PC-9 (cell line): ENCODE results near the gene NOTCH4. TPM values are rescaled to one million over a fixed set of nuclear protein-coding genes. Genes with fewer than 3 reads are reported as not detected.

Experiments used
- BruUV-seq: library from RNA; stranded (reverse); fragments of 400-500 nt; replicated peaks from 2 replicates; lab custom pipeline; 2021; lab: Mats Ljungman, UMichigan
- CTCF ChIA-PET: fragments of 300-600 bp; sonication (Branson Sonifier 250); formaldehyde crosslinking; loops from one replicate; lab custom pipeline; 2022; ENCODE audit warnings: antibody characterized with exemption; lab: Charles Lee
- POLR2A ChIA-PET: fragments of 300-600 bp; sonication (Branson Sonifier 250); formaldehyde crosslinking; loops from one replicate; lab custom pipeline; 2022; ENCODE audit warnings: antibody characterized with exemption; ENCODE audit not compliant: unreplicated experiment; lab: Charles Lee
- DNase-seq, 2 experiments: peaks; one replicate each; pipeline versions ENCODE4 v3.0.0 to v3.0.0-alpha.2; 2015 to 2022; ENCODE audit warnings: mixed read lengths in 1 of 2
- H2AFZ ChIP-seq: fragments of 200-600 bp; sonication (generic); 2 replicates; pipeline ENCODE4 v1.8.1; 2017; ENCODE audit warnings: antibody characterized with exemption
- H3F3A ChIP-seq: fragments of 200-600 bp; sonication (generic); 2 replicates; pipeline ENCODE4 v1.8.1; 2017; ENCODE audit warnings: antibody characterized with exemption, mild to moderate bottlenecking, low read depth; ENCODE audit not compliant: insufficient read depth
- H3K27ac ChIP-seq: fragments of 200-600 bp; sonication (generic); 2 replicates; pipeline ENCODE4 v1.6.1; 2016; ENCODE audit warnings: mixed run types
- H3K27me3 ChIP-seq: fragments of 200-600 bp; sonication (generic); 2 replicates; pipeline ENCODE4 v1.6.1; 2016; ENCODE audit warnings: low read depth, mixed run types; ENCODE audit not compliant: insufficient read depth
- H3K36me3 ChIP-seq: fragments of 200-600 bp; sonication (generic); 2 replicates; pipeline ENCODE4 v1.6.1; 2016; ENCODE audit warnings: low read depth, mixed run types
- H3K4me1 ChIP-seq: fragments of 200-600 bp; sonication (generic); replicated peaks from 2 replicates; pipeline ENCODE4 v1.6.1; 2016; ENCODE audit warnings: mixed run types; ENCODE audit not compliant: insufficient read depth
- H3K4me2 ChIP-seq: fragments of 200-600 bp; sonication (generic); 2 replicates; pipeline ENCODE4 v1.6.1; 2017; ENCODE audit warnings: mixed run types
- H3K4me3 ChIP-seq: fragments of 200-600 bp; sonication (generic); 2 replicates; pipeline ENCODE4 v1.6.1; 2016; ENCODE audit warnings: mixed run types
- H3K79me2 ChIP-seq: fragments of 200-600 bp; sonication (generic); 2 replicates; pipeline ENCODE4 v1.6.1; 2017; ENCODE audit warnings: low read depth, mixed run types
- H3K9me2 ChIP-seq: fragments of 200-600 bp; sonication (generic); 2 replicates; pipeline ENCODE4 v1.8.1; 2017; ENCODE audit warnings: mild to moderate bottlenecking; ENCODE audit not compliant: insufficient read depth
- H3K9me3 ChIP-seq: fragments of 200-600 bp; sonication (generic); 2 replicates; pipeline ENCODE4 v1.8.1; 2016; ENCODE audit warnings: low read depth; ENCODE audit not compliant: insufficient read depth
- H4K20me1 ChIP-seq: fragments of 200-600 bp; sonication (generic); 2 replicates; pipeline ENCODE4 v1.8.1; 2017; ENCODE audit not compliant: insufficient read depth
- EZH2 ChIP-seq: fragments of 200-600 bp; sonication (generic); IDR thresholded peaks from 2 replicates; pipeline ENCODE4 v1.8.0; 2017; ENCODE audit warnings: antibody characterized with exemption, low read depth
- intact Hi-C: fragments of 100-400 bp; cut with micrococcal nuclease; formaldehyde crosslinking; loops from one replicate; pipeline ENCODE4 v1.10.0; 2022; ENCODE audit not compliant: unreplicated experiment
- total RNA-seq: library from RNA; stranded (reverse); gene quantifications from 2 replicates; pipeline ENCODE4 v1.2.3, GENCODE V29; 2021
- TF ChIP-seq, protein P1 (sequence below): fragments of 200-600 bp; sonication (generic); conservative IDR thresholded peaks from 2 replicates; pipeline ENCODE4 v1.6.1; 2017; ENCODE audit warnings: mixed run types, antibody characterized with exemption, mild to moderate bottlenecking, moderate library complexity

Gene NOTCH4
- total RNA-seq, 1 experiment from 2014 or later, result 1.5 TPM

GRCh38 chr6:32176476-32177182, 47.2 kb downstream of the NOTCH4 start:
- Histone ChIP-seq H3K27me3 (no peaks in the 10 kb centered on the region), H3K9me2 (no peaks in the 10 kb centered on the region), H3K4me2 (peak overlapping the region; percentile 83), H3K79me2 (peaks cover 29% of the 10 kb centered on the region), H2AFZ (peak overlapping the region; percentile 76), H3K9me3 (no peaks in the 10 kb centered on the region), H3F3A (peaks cover 15% of the 10 kb centered on the region; the same call in 1 of the 2 replicates), H3K27ac (peak overlapping the region; percentile 86), H3K4me3 (peak overlapping the region; percentile 98), H3K36me3 (no peaks in the 10 kb centered on the region), H4K20me1 (no peaks in the 10 kb centered on the region), H3K4me1 (peaks cover 31% of the 10 kb centered on the region)
- TF ChIP-seq, protein P1, sequence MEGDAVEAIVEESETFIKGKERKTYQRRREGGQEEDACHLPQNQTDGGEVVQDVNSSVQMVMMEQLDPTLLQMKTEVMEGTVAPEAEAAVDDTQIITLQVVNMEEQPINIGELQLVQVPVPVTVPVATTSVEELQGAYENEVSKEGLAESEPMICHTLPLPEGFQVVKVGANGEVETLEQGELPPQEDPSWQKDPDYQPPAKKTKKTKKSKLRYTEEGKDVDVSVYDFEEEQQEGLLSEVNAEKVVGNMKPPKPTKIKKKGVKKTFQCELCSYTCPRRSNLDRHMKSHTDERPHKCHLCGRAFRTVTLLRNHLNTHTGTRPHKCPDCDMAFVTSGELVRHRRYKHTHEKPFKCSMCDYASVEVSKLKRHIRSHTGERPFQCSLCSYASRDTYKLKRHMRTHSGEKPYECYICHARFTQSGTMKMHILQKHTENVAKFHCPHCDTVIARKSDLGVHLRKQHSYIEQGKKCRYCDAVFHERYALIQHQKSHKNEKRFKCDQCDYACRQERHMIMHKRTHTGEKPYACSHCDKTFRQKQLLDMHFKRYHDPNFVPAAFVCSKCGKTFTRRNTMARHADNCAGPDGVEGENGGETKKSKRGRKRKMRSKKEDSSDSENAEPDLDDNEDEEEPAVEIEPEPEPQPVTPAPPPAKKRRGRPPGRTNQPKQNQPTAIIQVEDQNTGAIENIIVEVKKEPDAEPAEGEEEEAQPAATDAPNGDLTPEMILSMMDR, result no peak
- no peak for TF ChIP-seq EZH2
- peak in 1 of 2 experiments; percentile 77 for DNase-seq
- intact Hi-C loops, result loop anchor here (1.0 to 10.0 kb wide), 3 partner anchors 22 to 512 kb away; partner anchors contain the start of genes C6orf47, CSNK2B, FKBPL and GPANK1
- no TSS peak for BruUV-seq
- ChIA-PET CTCF (no interaction called here), POLR2A (no interaction called here)

GRCh38 chr6:32175711-32176475, 48.0 kb downstream of the NOTCH4 start, which contains the start of gene AGPAT1:
TSS of gene AGPAT1 (minus strand) at chr6:32176084. CDS start at chr6:32171496, 4,588 bp downstream.
- POLR2A ChIA-PET, result no interaction called here
- peaks cover 29% of the 10 kb centered on the region for H3K79me2 ChIP-seq
- intact Hi-C loops, result loop anchor here (2.0 to 10.0 kb wide), 2 partner anchors 21 to 511 kb away; partner anchors contain the start of genes C6orf47, CSNK2B, GPANK1 and LY6G5B

DNA sequence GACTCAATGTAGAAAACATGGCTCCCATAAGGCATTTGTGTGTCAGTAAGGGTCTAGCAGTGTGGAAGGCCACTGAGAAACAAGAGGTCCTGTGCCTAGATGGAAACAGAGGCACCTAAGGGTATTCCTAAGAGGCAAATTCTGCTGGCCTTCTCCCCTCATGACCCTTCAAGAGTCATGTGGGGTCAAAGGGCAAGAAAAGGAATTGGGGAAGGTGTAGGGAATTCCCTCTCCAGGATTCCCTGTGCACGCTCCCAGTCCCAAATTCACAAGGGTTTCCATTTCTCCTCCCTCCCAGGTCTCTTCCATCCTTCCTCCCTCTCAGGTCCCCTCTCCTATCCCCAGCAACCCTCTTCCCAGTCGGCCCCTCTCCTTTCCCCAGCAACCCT, 48.6 kb downstream of the NOTCH4 start:
- Histone ChIP-seq H3F3A (peaks cover 15% of the 10 kb centered on the region; the same call in 1 of the 2 replicates), H3K27ac (no peak overlapping the region), H3K4me2 (peak overlapping the region; percentile 83), H3K4me1 (peaks cover 31% of the 10 kb centered on the region), H3K4me3 (peak overlapping the region; percentile 98), H2AFZ (peak overlapping the region; percentile 86; the same call in 1 of the 2 replicates), H3K27me3 (no peaks in the 10 kb centered on the region), H3K9me3 (no peaks in the 10 kb centered on the region), H3K36me3 (no peaks in the 10 kb centered on the region), H4K20me1 (no peaks in the 10 kb centered on the region), H3K79me2 (peaks cover 29% of the 10 kb centered on the region), H3K9me2 (no peaks in the 10 kb centered on the region)
- intact Hi-C loops, result loop anchor here (10.0 kb wide), 1 partner anchor 511 kb away; the partner anchor contains the start of genes C6orf47, CSNK2B, GPANK1 and LY6G5B
- no TSS peak for BruUV-seq
- CTCF ChIA-PET, result no interaction called here
- TF ChIP-seq, protein P1, result no peak
- TF ChIP-seq EZH2, result no peak
- POLR2A ChIA-PET, result no interaction called here
- DNase-seq, result no peak

More at GRCh38 chr6:32175711-32176475, 48.0 kb downstream of the NOTCH4 start, which contains the start of gene AGPAT1:
- Histone ChIP-seq H3K9me2 (no peaks in the 10 kb centered on the region), H2AFZ (peak within 1 kb of the TSS; percentile 86), H3K9me3 (no peaks in the 10 kb centered on the region), H3F3A (peaks cover 15% of the 10 kb centered on the region; the same call in 1 of the 2 replicates), H3K4me1 (peaks cover 31% of the 10 kb centered on the region), H3K27me3 (no peaks in the 10 kb centered on the region), H4K20me1 (no peaks in the 10 kb centered on the region), H3K4me2 (peak within 1 kb of the TSS; percentile 83), H3K36me3 (no peaks in the 10 kb centered on the region), H3K4me3 (peak within 1 kb of the TSS; percentile 98), H3K27ac (peak within 1 kb of the TSS; percentile 86)
- no TSS peak for BruUV-seq
- TF ChIP-seq, protein P1, result no peak
- TF ChIP-seq EZH2, result no peak
- DNase-seq, result peak; percentile 82 to 96
- CTCF ChIA-PET, result no interaction called here
